ENCODE data around the gene TCF7. TPM values are rescaled to one million over a fixed set of nuclear protein-coding genes. Genes with fewer than 3 reads are reported as not detected.
"Not testable (repeated sequence)": the region's sequence is repeated elsewhere in the genome, so short reads cannot be mapped to it uniquely, and the experiment has no call there.

The TCF7 gene
- polyA plus RNA-seq, 2 of the 4 experiments (the other 2 are of a cell fraction), result 2.8 to 10.1 TPM

- H3K9me3 ChIP-seq; H3K4me1 ChIP-seq; FAIRE-seq; H3K27ac ChIP-seq; H3K4me3 ChIP-seq; ATAC-seq; DNase-seq (ENCODE audit: low read depth in 1 of 2, low spot score in 1 of 2); H3K4me2 ChIP-seq: not testable (repeated sequence)
- 95% methylated on average over 15 of the region's 15 CpGs for WGBS (ENCODE audit: missing lambda C conversion rate)
- CTCF ChIA-PET, result interaction anchor here (0.9 to 6.7 kb wide), 5 partner anchors 12 to 137 kb away, joined by 3 to 55 read pairs (median 14); no protein-coding TSS in a partner anchor
- POLR2A ChIA-PET, result interaction anchor here (2.3 kb wide), 1 partner anchor 24 kb away, joined by 17 read pairs; the partner anchor contains the start of gene SKP1
Observed at GRCh38 chr5:134152173-134152832, 37.8 kb downstream of the TCF7 start.

GRCh38 chr5:134153241-134153640 lies 38.8 kb downstream of the TCF7 start:
- POLR2A ChIA-PET, result interaction anchor here (0.6 to 2.3 kb wide), 3 partner anchors 11 to 88 kb away, joined by 4 to 17 read pairs (median 4); partner anchors contain the start of gene SKP1
- no peaks in the 10 kb centered on the region for H3K9me3 ChIP-seq
- H3K4me3 ChIP-seq, result no peak overlapping the region
- FAIRE-seq, result no peak
- 96% methylated on average over 3 of the region's 3 CpGs for WGBS (ENCODE audit: missing lambda C conversion rate)
- ATAC-seq, result no peak
- no peak for TF ChIP-seq JUNB (IDR thresholded peaks at IDR 0.05)
- TF ChIP-seq ELK1 (IDR thresholded peaks at IDR 0.05; ENCODE audit: low read depth, low read length), result no peak
- TF ChIP-seq CBX8 (IDR thresholded peaks at IDR 0.05), result no peak
- TF ChIP-seq JUN (IDR thresholded peaks at IDR 0.05), result no peak
- TF ChIP-seq HOXA7 (CRISPR knock-in tag; IDR thresholded peaks at IDR 0.05), result no peak
- TF ChIP-seq USF2 (IDR thresholded peaks at IDR 0.05), result no peak
- no peak for TF ChIP-seq TP53 (CRISPR knock-in tag; IDR thresholded peaks at IDR 0.05)
- no peak for TF ChIP-seq CHD4 (IDR thresholded peaks at IDR 0.05; ENCODE audit: borderline replicate concordance)
- no peak for TF ChIP-seq MYC (IDR thresholded peaks at IDR 0.05; ENCODE audit: borderline replicate concordance, low read length)
- TF ChIP-seq BHLHE40 (IDR thresholded peaks at IDR 0.05; ENCODE audit: low read depth, low read length), result no peak
- TF ChIP-seq ZSCAN20 (CRISPR knock-in tag; IDR thresholded peaks at IDR 0.05), result no peak
- no peak for TF ChIP-seq HEYL (CRISPR knock-in tag; IDR thresholded peaks at IDR 0.05)
- no peak for TF ChIP-seq EHF (CRISPR knock-in tag; IDR thresholded peaks at IDR 0.05)
- TF ChIP-seq KDM1A (IDR thresholded peaks at IDR 0.05; ENCODE audit: low read depth), result no peak
- TF ChIP-seq ZNF302 (CRISPR knock-in tag; IDR thresholded peaks at IDR 0.05), result no peak
- TF ChIP-seq ZC3H11A (IDR thresholded peaks at IDR 0.05), result no peak
- TF ChIP-seq FOSB (CRISPR knock-in tag; IDR thresholded peaks at IDR 0.05), result no peak
- H3K4me2 ChIP-seq, result no peak overlapping the region
- DNase-seq (ENCODE audit: low read depth in 1 of 2, low spot score in 1 of 2), result no peak
- CTCF ChIA-PET, result interaction anchor here (0.5 to 6.7 kb wide), 9 partner anchors 8 to 375 kb away, joined by 3 to 55 read pairs (median 9); no protein-coding TSS in a partner anchor
- H3K4me1 ChIP-seq, result no peaks in the 10 kb centered on the region
- no peak overlapping the region for H3K27ac ChIP-seq

GRCh38 chr5:134153657-134154056 lies 39.2 kb downstream of the TCF7 start:
- Histone ChIP-seq H3K9me3 (no peaks in the 10 kb centered on the region), H3K27ac (no peak overlapping the region), H3K4me2 (no peak overlapping the region), H3K4me1 (no peaks in the 10 kb centered on the region), H3K4me3 (no peak overlapping the region)
- POLR2A ChIA-PET, result interaction anchor here (0.6 to 2.3 kb wide), 4 partner anchors 11 to 228 kb away, joined by 4 to 17 read pairs (median 6); partner anchors contain the start of gene SKP1
- DNase-seq (ENCODE audit: low read depth in 1 of 2, low spot score in 1 of 2) (no peak), ATAC-seq (no peak), FAIRE-seq (no peak)
- TF ChIP-seq HMGXB4 (CRISPR knock-in tag; IDR thresholded peaks at IDR 0.05; ENCODE audit: borderline replicate concordance), result no peak
- no peak for TF ChIP-seq NR3C1 (IDR thresholded peaks at IDR 0.05)
- CTCF ChIA-PET, result interaction anchor here (0.5 to 6.7 kb wide), 11 partner anchors 8 to 582 kb away, joined by 3 to 55 read pairs (median 4); no protein-coding TSS in a partner anchor
- 92% methylated on average over 1 of the region's 1 CpG for WGBS (ENCODE audit: missing lambda C conversion rate)
